ENCODE results near the gene AIPL1. TPM values are rescaled to one million over a fixed set of nuclear protein-coding genes. Genes with fewer than 3 reads are reported as not detected.
A peak's percentile ranks its signal among the peaks of the same experiment; 100 is the strongest.

AIPL1 gene
- total RNA-seq, 1 experiment from 2014 or later: not detected

GRCh38 chr17:6374271-6374691 lies 60.6 kb downstream of the AIPL1 start:
- no peaks in the 10 kb centered on the region for H4K20me1 ChIP-seq (ENCODE audit: insufficient read depth)
- DNase-seq (ENCODE audit: low read depth, low spot score) (peak; percentile 61), ATAC-seq (peak; percentile 83)
- no peaks in the 10 kb centered on the region for H3K79me2 ChIP-seq (ENCODE audit: insufficient read depth, low read length)
- ChIA-PET POLR2A (no interaction called here), RAD21 (ENCODE audit: low non-redundant PET in 1 of 2, low total read pairs in 2 of 2, uncharacterized antibody in 2 of 2, unreplicated experiment in 2 of 2) (no interaction called here), CTCF (no interaction called here)
- intact Hi-C loops (cut with micrococcal nuclease): no loop called here
- H3K4me1 ChIP-seq (ENCODE audit: control insufficient read depth in 1 of 2, insufficient read depth in 2 of 2, low read length in 2 of 2): peaks cover 25 to 27% of the 10 kb centered on the region in 2 experiments
- BruUV-seq (replicated peaks): no TSS peak
- no peaks in the 10 kb centered on the region for H3K36me3 ChIP-seq (ENCODE audit: control insufficient read depth in 1 of 2, insufficient read depth in 2 of 2, low read length in 2 of 2)
- H3K27me3 ChIP-seq (ENCODE audit: insufficient read depth, low read length): no peaks in the 10 kb centered on the region; the same call in 1 of the 2 replicates
- H2AFZ ChIP-seq (ENCODE audit: low read depth, low read length, poor library complexity, severe bottlenecking): peak overlapping the region; percentile 67
- no peaks in the 10 kb centered on the region; a peak in 1 of 4 replicates for H3K9me3 ChIP-seq (ENCODE audit: control insufficient read depth in 1 of 2, insufficient read depth in 1 of 2, low read depth in 1 of 2, low read length in 2 of 2)
- H3K4me2 ChIP-seq (ENCODE audit: low read length): peak overlapping the region; percentile 90
- H3K9ac ChIP-seq (ENCODE audit: low read length): no peak overlapping the region; the same call in 1 of the 2 replicates
- no peaks in the 10 kb centered on the region for H3K9me2 ChIP-seq (ENCODE audit: insufficient read depth)
- peak overlapping the region; percentile 20 to 49 for H3K4me3 ChIP-seq (replicated peaks in 1 of 2; ENCODE audit: low read depth in 1 of 2, low read length in 2 of 2)
- peak overlapping the region; percentile 41 for H3K27ac ChIP-seq (ENCODE audit: low read depth, low read length)
- TF ChIP-seq CBX3 (IDR thresholded peaks at IDR 0.05; ENCODE audit: low read depth) (peak; percentile 51; the same call in 1 of the 2 replicates), JUND (IDR thresholded peaks at IDR 0.05) (no peak), CEBPB (IDR thresholded peaks at IDR 0.05; ENCODE audit: low read depth) (no peak; the same call in 1 of the 2 replicates), ELF1 (IDR thresholded peaks at IDR 0.05; ENCODE audit: borderline replicate concordance, low read depth) (no peak), SP1 (IDR thresholded peaks at IDR 0.05; ENCODE audit: low read depth) (peak; percentile 59)
- TF ChIP-seq, protein P1, sequence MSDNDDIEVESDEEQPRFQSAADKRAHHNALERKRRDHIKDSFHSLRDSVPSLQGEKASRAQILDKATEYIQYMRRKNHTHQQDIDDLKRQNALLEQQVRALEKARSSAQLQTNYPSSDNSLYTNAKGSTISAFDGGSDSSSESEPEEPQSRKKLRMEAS (IDR thresholded peaks at IDR 0.05): 0 out of 2 replicates have a peak, but pooled peaks have one; percentile 33

Other genes with a start within 250 kb of the AIPL1 start
- 57.0 TPM for gene PIMREG, start 9.3 kb upstream of the AIPL1 start, total RNA-seq (2021; ENCODE audit: unreplicated experiment)
- 4.2 TPM for gene PITPNM3, start 121.4 kb upstream of the AIPL1 start, total RNA-seq (2021; ENCODE audit: unreplicated experiment)
- gene KIAA0753, start 205.6 kb upstream of the AIPL1 start, total RNA-seq (2021; ENCODE audit: unreplicated experiment): 18.3 TPM
- gene TXNDC17, start 205.9 kb upstream of the AIPL1 start, total RNA-seq (2021; ENCODE audit: unreplicated experiment): 121 TPM
- gene MED31, start 216.5 kb upstream of the AIPL1 start, total RNA-seq (2021; ENCODE audit: unreplicated experiment): 20.3 TPM
- gene C17orf100, start 216.6 kb upstream of the AIPL1 start, total RNA-seq (2021; ENCODE audit: unreplicated experiment): 0.76 TPM